SJSA1 (cell line): ENCODE results near the gene CHST3. TPM values are rescaled to one million over a fixed set of nuclear protein-coding genes. Genes with fewer than 3 reads are reported as not detected.
"Not testable (repeated sequence)": the region's sequence is repeated elsewhere in the genome, so short reads cannot be mapped to it uniquely, and the experiment has no call there.

ENCODE experiments used
- DNase-seq, 2 experiments: peaks; one replicate each; pipeline ENCODE4 v3.0.0-alpha.2; 2015 to 2020; ENCODE audit warnings: low spot score in 2 of 2, low read depth in 1 of 2
- H3K27ac ChIP-seq: fragments of 250-450 bp; sonication (Bioruptor Pico); 2 replicates; pipeline ENCODE4 v1.5.1; 2020; ENCODE audit warnings: mild to moderate bottlenecking, moderate library complexity
- H3K27me3 ChIP-seq: fragments of 250-450 bp; sonication (Bioruptor Pico); replicated peaks from 2 replicates; pipeline ENCODE4 v1.5.1; 2020; ENCODE audit warnings: mild to moderate bottlenecking, moderate library complexity
- H3K36me3 ChIP-seq: fragments of 250-450 bp; sonication (Bioruptor Pico); 2 replicates; pipeline ENCODE4 v1.5.1; 2020; ENCODE audit warnings: mild to moderate bottlenecking
- H3K4me1 ChIP-seq: fragments of 250-450 bp; sonication (Bioruptor Pico); replicated peaks from 2 replicates; pipeline ENCODE4 v1.6.1; 2021; ENCODE audit warnings: mild to moderate bottlenecking
- H3K4me3 ChIP-seq: fragments of 250-450 bp; sonication (Bioruptor Pico); 2 replicates; pipeline ENCODE4 v1.5.1; 2020; ENCODE audit warnings: mild to moderate bottlenecking
- H3K9me3 ChIP-seq: fragments of 250-450 bp; sonication (Bioruptor Pico); replicated peaks from 2 replicates; pipeline ENCODE4 v1.5.1; 2020; ENCODE audit warnings: mild to moderate bottlenecking
- total RNA-seq: library from RNA; depleted of rRNA; stranded (reverse); fragments of >200 nt; shearing (Covaris generic); gene quantifications from 2 replicates; pipeline ENCODE4 v1.2.3, GENCODE V29; 2014

CHST3 gene
- total RNA-seq, 1 experiment from 2014 or later: 27.4 TPM

GRCh38 chr10:71963351-71964097, 671 bp upstream of the CHST3 start:
- Histone ChIP-seq H3K4me1 (peaks cover 43% of the 10 kb centered on the region), H3K4me3 (peak overlapping the region; percentile 89), H3K27me3 (no peaks in the 10 kb centered on the region), H3K36me3 (peaks cover 21% of the 10 kb centered on the region; the same call in 1 of the 2 replicates), H3K9me3 (no peaks in the 10 kb centered on the region), H3K27ac (peak overlapping the region; percentile 77)
- DNase-seq: no peak

- Histone ChIP-seq H3K27ac (peak overlapping the region; percentile 77), H3K27me3 (no peaks in the 10 kb centered on the region), H3K36me3 (peaks cover 21% of the 10 kb centered on the region; the same call in 1 of the 2 replicates), H3K4me3 (peak overlapping the region; percentile 89), H3K4me1 (peaks cover 57% of the 10 kb centered on the region), H3K9me3 (no peaks in the 10 kb centered on the region)
- peak; percentile 59 to 78 for DNase-seq
Measured at GRCh38 chr10:71964743-71965515, 734 bp downstream of the CHST3 start.

DNA sequence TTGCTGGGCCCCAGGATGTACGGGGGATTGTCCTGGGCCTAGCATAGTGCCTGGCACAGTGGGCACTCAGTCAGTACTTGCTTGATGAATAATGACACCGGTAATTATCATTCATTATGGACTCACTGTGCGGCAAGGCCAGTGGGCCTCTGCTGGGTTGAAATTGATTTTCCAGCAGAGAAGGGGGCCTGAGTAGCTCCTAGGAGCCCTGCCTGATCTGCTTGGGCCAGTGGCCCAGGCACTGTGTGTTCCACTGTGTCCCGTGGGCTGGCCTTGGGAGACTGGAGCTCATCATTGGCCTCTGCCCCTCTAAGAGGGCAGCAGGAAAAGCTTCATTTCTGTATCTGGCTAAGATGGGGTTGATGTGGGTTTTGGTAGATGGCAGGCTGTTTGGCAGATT, 1.4 kb downstream of the CHST3 start:
- Histone ChIP-seq H3K27ac (peak overlapping the region; percentile 77), H3K9me3 (no peaks in the 10 kb centered on the region), H3K4me1 (peaks cover 64% of the 10 kb centered on the region), H3K4me3 (peak overlapping the region; percentile 89), H3K27me3 (no peaks in the 10 kb centered on the region), H3K36me3 (peaks cover 22% of the 10 kb centered on the region)
- DNase-seq: no peak

- peak; percentile 36 to 63 for DNase-seq
Measured at GRCh38 chr10:71966046-71967004, 2.1 kb downstream of the CHST3 start.

GRCh38 chr10:71967958-71968357, 3.8 kb downstream of the CHST3 start:
- Histone ChIP-seq H3K4me1 (peaks cover 66% of the 10 kb centered on the region), H3K27ac (peak overlapping the region; percentile 39), H3K36me3 (peaks cover 33% of the 10 kb centered on the region)
- H3K9me3 ChIP-seq, H3K4me3 ChIP-seq, H3K27me3 ChIP-seq, DNase-seq: not testable (repeated sequence)

More at GRCh38 chr10:71966046-71967004, 2.1 kb downstream of the CHST3 start:
- Histone ChIP-seq H3K4me3 (peak overlapping the region; percentile 89), H3K27ac (peak overlapping the region; percentile 77; the same call in 1 of the 2 replicates), H3K36me3 (peaks cover 24% of the 10 kb centered on the region), H3K9me3 (no peaks in the 10 kb centered on the region), H3K27me3 (no peaks in the 10 kb centered on the region), H3K4me1 (peaks cover 66% of the 10 kb centered on the region)

DNA sequence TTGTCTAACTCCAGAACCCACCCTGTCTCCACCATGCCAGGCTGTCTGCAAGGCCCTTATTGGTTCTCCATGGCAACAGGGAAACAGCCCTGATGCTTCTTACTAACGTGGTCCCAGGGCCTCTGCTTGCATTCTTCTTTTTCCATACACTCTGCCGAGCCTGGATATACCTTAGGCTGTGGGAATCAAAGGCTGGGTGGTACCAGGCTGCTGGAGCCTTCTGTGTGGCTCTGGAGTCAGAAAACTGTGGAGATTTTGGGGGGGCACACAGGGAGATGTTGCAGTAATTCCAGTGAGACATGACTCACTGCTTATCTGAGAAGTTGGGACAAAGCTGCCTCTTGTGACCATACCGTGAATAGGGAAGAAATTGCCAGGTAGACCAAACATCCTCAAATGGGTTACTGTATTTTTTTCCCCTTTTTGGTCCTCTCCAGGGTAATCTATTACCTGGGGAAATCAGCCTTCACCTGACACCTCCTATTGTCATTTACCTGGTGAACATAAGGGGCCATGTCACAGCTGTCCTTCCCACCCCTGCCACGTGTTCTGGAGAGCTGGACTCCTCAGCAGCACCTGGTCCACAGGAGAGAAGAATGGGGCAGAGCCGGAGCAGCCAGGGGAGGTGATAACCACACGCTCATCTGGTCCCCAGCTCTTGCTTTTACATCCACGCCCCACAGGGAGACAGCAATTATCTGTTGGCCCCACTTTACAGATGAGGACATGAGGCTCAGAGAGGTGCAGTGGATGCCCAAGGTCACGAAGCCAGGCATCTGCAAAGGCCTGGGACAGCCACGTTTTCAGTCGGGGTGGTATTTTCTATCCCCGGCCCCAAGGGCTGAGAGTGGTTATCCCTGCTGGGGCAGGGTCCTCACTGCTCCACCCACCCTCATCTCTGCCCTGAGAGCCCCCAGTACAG, 4.6 kb downstream of the CHST3 start:
- peaks cover 66% of the 10 kb centered on the region for H3K4me1 ChIP-seq
- H3K27me3 ChIP-seq: no peaks in the 10 kb centered on the region
- H3K4me3 ChIP-seq: no peak overlapping the region
- H3K9me3 ChIP-seq: no peaks in the 10 kb centered on the region
- H3K36me3 ChIP-seq: peaks cover 33% of the 10 kb centered on the region
- peak in 1 of 2 experiments; percentile 25 for DNase-seq
- peak overlapping the region; percentile 39 for H3K27ac ChIP-seq

- Histone ChIP-seq H3K4me3 (no peak overlapping the region), H3K27me3 (no peaks in the 10 kb centered on the region)
- DNase-seq: no peak
Measured at GRCh38 chr10:71969929-71970328, 5.7 kb downstream of the CHST3 start.

GRCh38 chr10:71970331-71970730, 6.1 kb downstream of the CHST3 start:
- H3K27ac ChIP-seq: no peak overlapping the region
- no peak overlapping the region for H3K4me3 ChIP-seq
- H3K4me1 ChIP-seq: peaks cover 71% of the 10 kb centered on the region
- H3K36me3 ChIP-seq: peaks cover 26% of the 10 kb centered on the region
- H3K27me3 ChIP-seq: no peaks in the 10 kb centered on the region
- no peaks in the 10 kb centered on the region for H3K9me3 ChIP-seq
- peak; percentile 68 to 81 for DNase-seq

More at GRCh38 chr10:71969929-71970328, 5.7 kb downstream of the CHST3 start:
- Histone ChIP-seq H3K4me1 (peaks cover 69% of the 10 kb centered on the region), H3K36me3 (peaks cover 26% of the 10 kb centered on the region), H3K27ac (no peak overlapping the region), H3K9me3 (no peaks in the 10 kb centered on the region)

DNA sequence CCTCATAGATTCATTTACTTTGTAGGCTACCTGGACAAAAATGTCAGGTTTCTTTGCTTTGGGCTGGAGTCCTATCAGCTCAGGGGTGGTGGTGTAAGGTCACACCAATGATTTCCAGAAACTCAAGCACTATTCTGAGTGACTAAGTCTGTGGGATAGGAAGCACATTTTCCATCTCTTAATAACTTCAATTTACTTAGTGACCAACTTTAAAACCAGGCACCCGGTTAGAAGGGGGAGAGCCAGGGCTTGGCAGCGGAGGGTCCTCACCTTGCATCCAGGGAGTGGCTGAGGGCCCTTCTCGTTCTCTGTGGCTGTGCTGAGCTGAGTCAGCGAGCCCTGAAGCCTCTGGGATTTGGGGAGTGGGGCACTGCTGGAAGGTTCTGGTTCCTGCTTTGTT, 6.7 kb downstream of the CHST3 start:
- no peak overlapping the region for H3K27ac ChIP-seq
- H3K4me1 ChIP-seq: peaks cover 71% of the 10 kb centered on the region

DNA sequence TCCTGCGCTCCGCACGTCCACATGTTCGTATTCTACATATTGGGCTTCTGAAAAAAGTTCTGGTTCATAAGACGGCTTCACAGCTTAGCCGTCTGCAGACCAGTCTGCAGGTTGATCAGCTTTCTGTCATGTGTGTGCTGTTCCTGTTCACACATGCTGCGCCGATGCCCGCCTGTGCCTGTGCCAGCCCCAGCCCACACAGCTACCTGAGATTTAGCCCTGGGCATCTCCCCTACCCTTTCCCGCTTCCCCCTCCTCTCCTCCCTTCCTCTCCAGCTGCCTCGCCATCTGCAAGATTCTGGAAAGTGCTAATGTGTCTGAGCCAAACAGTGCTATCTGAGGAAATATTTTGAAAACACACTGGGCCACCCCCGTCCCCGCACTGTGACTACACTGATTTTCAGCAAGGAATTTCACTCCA, 7.1 kb downstream of the CHST3 start:
- H3K4me1 ChIP-seq: peaks cover 71% of the 10 kb centered on the region
- peaks cover 26% of the 10 kb centered on the region for H3K36me3 ChIP-seq

More for the DNA sequence above, 6.7 kb downstream of the CHST3 start:
- Histone ChIP-seq H3K4me3 (no peak overlapping the region), H3K27me3 (no peaks in the 10 kb centered on the region), H3K9me3 (no peaks in the 10 kb centered on the region), H3K36me3 (peaks cover 26% of the 10 kb centered on the region)
- DNase-seq: no peak

GRCh38 chr10:71971769-71972555, 7.8 kb downstream of the CHST3 start:
- Histone ChIP-seq H3K9me3 (no peaks in the 10 kb centered on the region), H3K36me3 (peaks cover 20% of the 10 kb centered on the region), H3K27me3 (no peaks in the 10 kb centered on the region), H3K4me3 (no peak overlapping the region), H3K4me1 (peaks cover 71% of the 10 kb centered on the region), H3K27ac (no peak overlapping the region)
- no peak for DNase-seq

More for the DNA sequence above, 7.1 kb downstream of the CHST3 start:
- Histone ChIP-seq H3K27me3 (no peaks in the 10 kb centered on the region), H3K27ac (no peak overlapping the region), H3K9me3 (no peaks in the 10 kb centered on the region), H3K4me3 (no peak overlapping the region)
- DNase-seq: no peak
